ENCODE results near the gene LMAN2. TPM values are rescaled to one million over a fixed set of nuclear protein-coding genes. Genes with fewer than 3 reads are reported as not detected.
"Not testable (repeated sequence)": the region's sequence is repeated elsewhere in the genome, so short reads cannot be mapped to it uniquely, and the experiment has no call there.

The LMAN2 gene
- total and polyA plus RNA-seq, 8 donors = 73.5 to 621 (median 117) TPM

DNA sequence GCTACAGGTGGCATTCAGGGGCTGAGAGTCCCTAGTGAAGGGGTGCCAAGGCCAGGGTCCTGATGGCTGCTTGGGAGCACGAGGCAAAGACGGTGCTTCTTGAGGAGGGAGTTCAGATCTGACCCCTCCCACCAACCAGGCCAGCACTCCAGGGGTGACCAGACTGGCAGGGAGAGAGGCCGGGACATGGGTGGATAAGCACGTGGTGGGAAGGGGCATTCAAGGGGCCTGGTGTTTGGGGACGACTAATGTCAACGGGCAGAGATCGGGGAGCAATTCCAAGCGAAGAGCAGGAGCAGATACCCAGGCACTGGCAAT lies 10.8 kb upstream of the LMAN2 start:
- DNase-seq = no peak
- peaks cover 38 to 97% (median 66%) of the 10 kb centered on the region in 4 donors for H3K4me1 ChIP-seq

DNA sequence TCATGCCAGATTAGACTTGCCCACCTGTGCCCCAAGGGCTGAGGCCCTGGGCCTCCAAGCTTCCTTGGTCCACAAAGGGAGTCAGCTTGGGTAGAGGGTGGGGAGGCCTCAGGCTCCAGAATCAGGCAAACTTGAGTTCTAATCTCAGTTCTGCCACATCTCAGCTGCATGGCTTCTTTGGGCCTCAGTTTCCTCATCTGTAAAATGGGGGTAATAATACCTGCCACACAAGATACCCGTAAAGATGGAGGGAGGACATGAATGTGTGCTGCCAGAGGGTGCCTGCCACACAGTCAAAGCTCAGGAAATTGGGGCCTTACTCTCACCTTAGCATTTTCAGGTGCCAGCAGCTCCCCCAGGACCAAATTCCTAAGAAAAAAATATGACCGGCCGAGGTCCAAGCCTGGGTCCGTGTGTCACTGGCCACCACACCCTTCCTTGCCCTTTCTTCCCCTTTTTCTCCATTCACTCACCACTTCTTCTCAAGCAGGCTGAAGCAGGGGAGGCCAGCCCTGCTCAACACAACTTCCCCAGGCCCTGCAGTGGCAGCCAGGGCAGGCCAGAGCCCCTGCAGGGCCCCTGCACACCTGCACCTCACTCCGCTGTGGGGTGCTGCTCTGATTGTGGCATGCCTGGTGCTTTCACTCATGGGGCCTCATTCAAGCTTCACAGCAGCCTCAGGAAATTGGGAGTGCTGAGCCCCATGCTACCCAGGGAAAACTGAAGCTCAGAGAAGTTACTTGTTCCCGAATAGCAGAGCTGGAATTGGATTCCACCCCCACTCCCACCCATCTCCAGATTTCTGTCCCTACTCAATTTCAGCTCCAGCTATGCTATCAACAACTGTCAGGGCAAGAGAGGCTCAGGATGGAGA lies 10.2 kb upstream of the LMAN2 start:
- peak overlapping the region in 4 of 5 donors; percentile 31 to 79 (median 75) for H3K27ac ChIP-seq
- H3K9me3 ChIP-seq = no peaks in the 10 kb centered on the region
- no peak overlapping the region for H3K4me3 ChIP-seq
- WGBS, 5 donors = 61 to 83% (median 75%) methylated on average over 6 of the region's 6 CpGs
- intact Hi-C loops (cut with DNase I; ENCODE audit: low total_unique reads) = no loop called here
- no peak for DNase-seq
- peaks cover 34 to 97% (median 66%) of the 10 kb centered on the region in 4 donors for H3K4me1 ChIP-seq
- TF ChIP-seq, protein P1, sequence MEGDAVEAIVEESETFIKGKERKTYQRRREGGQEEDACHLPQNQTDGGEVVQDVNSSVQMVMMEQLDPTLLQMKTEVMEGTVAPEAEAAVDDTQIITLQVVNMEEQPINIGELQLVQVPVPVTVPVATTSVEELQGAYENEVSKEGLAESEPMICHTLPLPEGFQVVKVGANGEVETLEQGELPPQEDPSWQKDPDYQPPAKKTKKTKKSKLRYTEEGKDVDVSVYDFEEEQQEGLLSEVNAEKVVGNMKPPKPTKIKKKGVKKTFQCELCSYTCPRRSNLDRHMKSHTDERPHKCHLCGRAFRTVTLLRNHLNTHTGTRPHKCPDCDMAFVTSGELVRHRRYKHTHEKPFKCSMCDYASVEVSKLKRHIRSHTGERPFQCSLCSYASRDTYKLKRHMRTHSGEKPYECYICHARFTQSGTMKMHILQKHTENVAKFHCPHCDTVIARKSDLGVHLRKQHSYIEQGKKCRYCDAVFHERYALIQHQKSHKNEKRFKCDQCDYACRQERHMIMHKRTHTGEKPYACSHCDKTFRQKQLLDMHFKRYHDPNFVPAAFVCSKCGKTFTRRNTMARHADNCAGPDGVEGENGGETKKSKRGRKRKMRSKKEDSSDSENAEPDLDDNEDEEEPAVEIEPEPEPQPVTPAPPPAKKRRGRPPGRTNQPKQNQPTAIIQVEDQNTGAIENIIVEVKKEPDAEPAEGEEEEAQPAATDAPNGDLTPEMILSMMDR (IDR thresholded peaks at IDR 0.05) = no peak
- no peak for TF ChIP-seq EP300 (IDR thresholded peaks at IDR 0.05)
- no peak for TF ChIP-seq POLR2A (IDR thresholded peaks at IDR 0.05)
- TF ChIP-seq POLR2AphosphoS5 (IDR thresholded peaks at IDR 0.05) = no peak
- H3K36me3 ChIP-seq = no peaks in the 10 kb centered on the region
- no peaks in the 10 kb centered on the region for H3K27me3 ChIP-seq

More for the DNA sequence above, 10.8 kb upstream of the LMAN2 start:
- intact Hi-C loops (cut with DNase I; ENCODE audit: low total_unique reads) = no loop called here
- peaks cover 0 to under 1% (median 0%) of the 10 kb centered on the region in 4 donors for H3K36me3 ChIP-seq
- H3K27ac ChIP-seq = peak overlapping the region; percentile 31 to 79 (median 74)
- no peaks in the 10 kb centered on the region for H3K9me3 ChIP-seq
- H3K27me3 ChIP-seq = no peaks in the 10 kb centered on the region
- WGBS, 5 donors = 51 to 69% (median 56%) methylated on average over 8 of the region's 8 CpGs
- H3K4me3 ChIP-seq = peak overlapping the region in 2 of 4 donors; percentile 49 to 55
- no peak for TF ChIP-seq EP300 (IDR thresholded peaks at IDR 0.05)
- no peak for TF ChIP-seq POLR2A (IDR thresholded peaks at IDR 0.05)
- TF ChIP-seq, protein P1 (IDR thresholded peaks at IDR 0.05) = no peak
- no peak for TF ChIP-seq POLR2AphosphoS5 (IDR thresholded peaks at IDR 0.05)

DNA sequence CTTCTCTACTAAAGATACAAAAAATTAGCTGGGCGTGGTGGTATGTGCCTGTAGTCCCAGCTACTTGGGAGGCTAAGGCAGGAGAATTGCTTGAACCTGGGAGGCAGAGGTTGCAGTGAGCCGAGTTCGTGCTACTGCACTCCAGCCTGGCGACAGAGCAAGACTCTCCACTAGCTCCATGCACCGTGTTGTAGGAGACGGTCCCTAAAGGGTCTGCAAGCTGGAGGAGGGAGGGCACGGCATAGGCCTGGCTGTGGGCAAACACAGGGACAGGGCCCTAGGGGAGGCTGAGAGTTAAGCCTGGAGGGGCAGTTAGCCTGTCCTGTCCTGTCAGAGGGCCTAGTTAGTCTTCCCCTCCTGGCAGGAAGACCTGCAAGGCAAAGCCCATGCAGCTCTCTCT lies 9.3 kb upstream of the LMAN2 start:
- H3K27me3 ChIP-seq; H3K27ac ChIP-seq; H3K9me3 ChIP-seq; DNase-seq; H3K36me3 ChIP-seq; intact Hi-C loops (cut with DNase I; ENCODE audit: low total_unique reads); H3K4me3 ChIP-seq: not testable (repeated sequence)
- peaks cover 25 to 92% (median 57%) of the 10 kb centered on the region in 4 donors for H3K4me1 ChIP-seq
- 83 to 94% (median 90%) methylated on average over 7 of the region's 7 CpGs for whole genome bisulfite sequencing, 5 donors

DNA sequence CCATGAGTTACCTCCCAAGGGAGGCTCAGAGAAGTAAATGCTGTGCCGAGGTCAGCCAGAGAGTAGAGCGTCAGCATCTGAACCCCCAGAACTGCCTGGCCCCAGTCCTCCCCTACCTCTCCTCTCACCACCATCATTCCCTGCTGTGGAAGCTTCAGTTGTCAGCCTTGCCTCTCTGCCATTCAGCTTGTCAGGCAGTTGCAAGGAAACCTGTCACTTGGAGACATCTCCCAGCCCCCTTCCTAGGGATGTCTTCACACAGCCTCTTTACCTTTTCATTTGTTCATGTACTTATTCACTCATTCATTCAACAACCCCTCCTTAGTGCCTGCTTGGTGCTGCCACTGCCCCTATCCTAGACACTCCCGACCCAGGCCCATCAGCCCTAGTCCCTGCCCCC lies 8.4 kb upstream of the LMAN2 start:
- DNase-seq = no peak
- Histone ChIP-seq H3K36me3 (no peaks in the 10 kb centered on the region), H3K27me3 (no peaks in the 10 kb centered on the region), H3K4me3 (no peak overlapping the region), H3K9me3 (no peaks in the 10 kb centered on the region), H3K27ac (no peak overlapping the region), H3K4me1 (peaks cover 19 to 84% (median 51%) of the 10 kb centered on the region in 4 donors)
- intact Hi-C loops (cut with DNase I; ENCODE audit: low total_unique reads) = no loop called here
- TF ChIP-seq EP300 (IDR thresholded peaks at IDR 0.05) (no peak), POLR2A (IDR thresholded peaks at IDR 0.05) (no peak), POLR2AphosphoS5 (IDR thresholded peaks at IDR 0.05) (no peak)
- TF ChIP-seq, protein P1 (IDR thresholded peaks at IDR 0.05) = no peak
- 77 to 92% (median 81%) methylated on average over 3 of the region's 3 CpGs for WGBS, 5 donors

DNA sequence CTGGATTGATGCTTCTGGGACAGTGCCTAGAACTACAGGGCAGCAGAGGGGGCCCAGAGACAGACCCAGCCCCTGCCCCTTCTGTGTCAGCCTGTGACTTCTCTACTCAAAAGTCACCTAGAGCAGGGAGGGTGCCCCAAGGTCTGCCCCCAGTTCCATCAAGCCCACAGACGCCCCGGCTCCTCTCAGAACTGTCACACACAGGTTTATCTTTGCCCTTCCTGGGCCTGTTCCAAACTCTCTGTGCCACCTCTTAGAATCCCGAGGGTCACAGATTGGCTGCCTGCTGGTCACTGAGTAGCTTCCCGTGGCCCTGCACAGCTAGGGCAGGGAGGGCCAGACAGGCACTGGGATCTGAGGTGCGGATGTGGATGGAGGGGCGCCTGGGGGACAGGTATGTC lies 8.0 kb upstream of the LMAN2 start:
- TF ChIP-seq EP300 (IDR thresholded peaks at IDR 0.05) = no peak
- no peak for TF ChIP-seq POLR2AphosphoS5 (IDR thresholded peaks at IDR 0.05)
- Histone ChIP-seq H3K36me3 (no peaks in the 10 kb centered on the region), H3K27me3 (no peaks in the 10 kb centered on the region), H3K4me1 (peaks cover 19 to 80% (median 51%) of the 10 kb centered on the region in 4 donors), H3K4me3 (peak overlapping the region in 1 of 4 donors; percentile 61), H3K9me3 (no peaks in the 10 kb centered on the region), H3K27ac (no peak overlapping the region)
- WGBS, 5 donors = 72 to 85% (median 80%) methylated on average over 6 of the region's 6 CpGs
- intact Hi-C loops (cut with DNase I; ENCODE audit: low total_unique reads) = no loop called here
- DNase-seq = no peak
